ENCODE results near the gene DTNBP1.

- TF ChIP-seq CTCF (IDR thresholded peaks at IDR 0.05): no peak
- no peak for TF ChIP-seq POLR2A (IDR thresholded peaks at IDR 0.05)
These were observed 124.7 kb downstream of the DTNBP1 start for GRCh38 chr6:15538106-15538505.
